Subcutaneous adipose tissue (tissue), 4 donors: Measurements from ENCODE around the gene ICE2. TPM values are rescaled to one million over a fixed set of nuclear protein-coding genes. Genes with fewer than 3 reads are reported as not detected.

Source experiments
- CTCF ChIP-seq: fragments of 450-650 bp; IDR thresholded peaks from one replicate; pipeline ENCODE4 v1.5.1; 2016; ENCODE audit warnings: low read depth, mild to moderate bottlenecking, control low read depth, antibody characterized with exemption, moderate library complexity
- total RNA-seq, 4 donors: library from RNA; depleted of rRNA; stranded (reverse); fragments of >200 nt; gene quantifications; one replicate each; pipeline ENCODE4 v1.1.0, GENCODE V29; 2016

The ICE2 gene
- total RNA-seq, 4 donors from 2014 or later = 26.0 to 64.2 (median 36.2) TPM

- no peak for TF ChIP-seq CTCF
Observed at GRCh38 chr15:60477164-60477563, 1.8 kb downstream of the ICE2 start.

DNA sequence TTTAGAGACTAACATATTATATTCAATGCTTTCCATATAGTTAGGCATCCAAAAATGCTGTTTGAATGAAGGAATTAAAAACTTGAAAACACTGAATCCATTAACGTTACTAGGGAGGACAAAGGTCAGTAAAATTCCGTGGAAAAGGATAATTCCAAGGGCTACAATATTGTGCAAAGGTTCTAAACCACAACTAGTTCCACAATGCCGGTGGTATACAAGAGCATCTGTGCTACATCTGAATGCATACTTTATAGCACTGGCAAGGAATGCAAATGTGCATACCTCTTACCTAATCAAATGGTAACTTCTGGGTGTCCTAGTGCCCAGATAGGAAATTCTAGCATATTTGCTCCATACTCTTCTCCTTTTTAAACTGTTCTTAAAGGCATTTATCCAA, 2.2 kb downstream of the ICE2 start:
- TF ChIP-seq CTCF = no peak

DNA sequence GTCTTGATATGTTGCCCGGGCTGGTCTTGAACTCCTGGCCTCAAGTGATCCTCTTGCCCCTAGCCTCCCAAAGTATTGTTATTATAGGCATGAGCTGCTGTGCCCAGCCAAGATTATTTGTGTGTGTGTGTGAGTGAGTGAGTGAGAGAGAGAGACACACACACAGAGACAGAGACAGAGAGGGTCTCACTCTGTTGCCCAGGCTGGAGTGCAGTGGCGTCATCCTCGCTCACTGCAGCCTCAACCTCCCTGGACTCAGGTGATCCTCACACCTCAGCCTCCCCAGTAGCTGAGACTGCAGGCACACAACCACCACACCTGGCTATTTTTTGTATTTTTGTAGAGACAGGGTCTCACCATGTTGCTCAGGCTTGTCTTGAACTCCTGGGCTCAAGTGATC, 5.8 kb downstream of the ICE2 start:
- TF ChIP-seq CTCF = no peak

- TF ChIP-seq CTCF = no peak
Observed at GRCh38 chr15:60471314-60471713, 7.6 kb downstream of the ICE2 start.

DNA sequence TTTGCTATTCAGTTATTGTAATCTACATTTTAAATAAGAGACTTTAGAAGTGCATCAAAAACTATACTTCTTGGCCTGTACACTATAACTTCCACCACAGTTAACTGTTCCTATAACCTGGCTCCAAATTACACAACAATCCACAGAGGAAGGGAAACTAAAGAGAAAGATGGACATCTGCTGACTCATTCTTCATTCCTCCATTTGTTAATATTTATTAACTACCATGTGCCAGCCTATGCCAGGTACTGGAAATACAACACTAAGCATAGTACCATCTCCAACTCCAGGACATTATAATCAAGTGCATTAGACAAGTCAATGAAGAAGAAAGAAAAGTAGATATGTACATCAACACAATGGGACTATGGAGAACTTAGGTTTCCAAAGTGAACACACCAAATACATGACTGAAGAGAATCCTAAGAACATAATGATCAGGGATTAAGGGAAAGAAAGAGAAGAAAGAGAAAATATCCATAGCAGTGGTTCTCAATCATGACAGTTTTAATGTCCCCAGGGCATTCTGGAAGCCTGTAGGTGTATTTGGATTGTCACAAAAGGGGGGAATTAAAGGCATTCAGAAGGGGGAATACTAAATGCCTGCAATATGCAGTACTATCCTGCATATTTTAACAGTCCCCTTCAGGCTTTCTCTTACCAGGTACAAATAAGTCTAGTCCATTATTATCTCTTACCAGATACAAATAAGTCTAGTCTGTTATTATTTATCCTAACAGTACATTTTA, 8.9 kb downstream of the ICE2 start:
- TF ChIP-seq CTCF = no peak

DNA sequence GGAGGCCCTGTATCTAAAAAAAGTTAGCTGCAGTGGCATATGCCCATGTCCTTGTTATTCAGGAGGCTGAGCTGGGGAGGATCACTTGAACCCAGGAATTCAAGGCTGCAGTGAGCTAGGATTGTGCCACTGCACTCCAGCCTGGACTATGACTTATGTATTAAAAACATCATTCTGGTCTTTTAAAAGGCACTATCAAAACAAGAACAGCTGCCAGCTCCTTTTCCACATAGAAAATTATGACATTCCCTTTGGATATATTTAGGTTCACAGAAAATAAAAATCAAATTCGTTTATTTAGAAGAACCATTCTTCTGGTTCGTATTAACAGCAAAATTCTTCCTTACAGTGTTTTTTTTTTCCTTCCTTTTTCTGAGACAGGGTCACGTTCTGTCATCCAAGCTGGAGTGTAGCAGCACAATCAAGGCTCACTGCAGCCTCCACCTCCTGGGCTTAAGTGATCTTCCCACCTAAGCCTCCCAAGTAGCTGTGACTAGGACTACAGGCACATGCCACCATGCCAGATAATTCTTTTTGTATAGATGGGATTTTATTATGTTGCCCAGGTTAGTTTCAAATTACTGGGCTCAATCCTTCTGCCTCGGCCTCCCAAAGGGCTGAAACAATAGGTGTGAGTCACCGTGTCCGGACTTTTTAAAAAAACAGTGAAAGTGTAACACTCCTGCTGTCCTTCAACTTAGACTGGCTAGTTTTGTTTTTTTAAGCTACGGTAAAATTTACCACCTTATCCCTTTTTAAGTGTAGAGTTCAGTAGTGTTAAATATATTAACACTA, 13.9 kb downstream of the ICE2 start:
- TF ChIP-seq CTCF = no peak

DNA sequence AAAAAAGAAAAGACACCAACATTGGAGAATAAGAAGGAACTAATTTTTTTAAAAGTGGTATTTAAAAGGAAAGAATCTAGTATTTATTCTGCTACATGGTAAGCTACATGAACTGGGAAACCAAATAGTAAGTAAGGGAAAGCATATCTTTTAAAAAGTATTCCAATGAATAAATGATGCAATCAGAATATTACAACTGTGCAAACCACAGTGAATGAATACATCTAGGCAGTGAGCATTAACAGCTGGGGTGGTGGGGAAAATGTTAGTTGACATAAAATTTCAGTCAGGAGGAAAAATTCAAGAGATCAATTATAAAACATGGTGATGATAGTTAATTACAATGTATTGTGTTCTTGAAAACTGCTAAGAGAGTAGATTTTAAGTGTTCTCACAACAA, 16.9 kb downstream of the ICE2 start:
- no peak for TF ChIP-seq CTCF
